CD4-positive, CD25-positive, alpha-beta regulatory T cell (primary cell): ENCODE measurements around the gene ZMYND12. TPM values are rescaled to one million over a fixed set of nuclear protein-coding genes. Genes with fewer than 3 reads are reported as not detected.
"Not testable (repeated sequence)": the region's sequence is repeated elsewhere in the genome, so short reads cannot be mapped to it uniquely, and the experiment has no call there.

ENCODE experiments used
- ATAC-seq, 2 donors: fragments of 150-1000 bp; cut with Tn5 transposase; one replicate each; pipeline ENCODE4 v1.10.0; 2021; ENCODE audit warnings: low read depth in 2 of 2, moderate number of reproducible peaks in 2 of 2, moderate library complexity in 1 of 2
- DNase-seq, 3 donors: peaks; one replicate each; pipeline versions ENCODE4 v3.0.0 to v3.0.0-alpha.2; 2012 to 2022; ENCODE audit warnings: mixed read lengths in 1 of 3
- H3K27ac ChIP-seq: one replicate; pipeline ENCODE4 v1.7.0; 2013; ENCODE audit warnings: mild to moderate bottlenecking, low read length; ENCODE audit not compliant: insufficient read depth, poor library complexity, severe bottlenecking
- H3K27me3 ChIP-seq: one replicate; pipeline ENCODE4 v1.7.0; 2013; ENCODE audit warnings: low read length; ENCODE audit not compliant: control insufficient read depth, insufficient read depth
- H3K36me3 ChIP-seq: one replicate; pipeline ENCODE4 v1.7.0; 2013; ENCODE audit warnings: mild to moderate bottlenecking, low read length, moderate library complexity; ENCODE audit not compliant: control insufficient read depth, insufficient read depth
- H3K4me1 ChIP-seq: 2 replicates; pipeline ENCODE4 v1.7.0; 2013; ENCODE audit warnings: mild to moderate bottlenecking, low read length; ENCODE audit not compliant: insufficient read depth, control insufficient read depth, poor library complexity, severe bottlenecking
- H3K4me3 ChIP-seq: one replicate; pipeline ENCODE4 v1.7.0; 2013; ENCODE audit warnings: low read depth, mild to moderate bottlenecking, low read length, moderate library complexity
- H3K9me3 ChIP-seq, 2 experiments: 1 replicate in 1 of 2; 2 replicates in 1 of 2; pipeline ENCODE4 v1.7.0; 2013; ENCODE audit warnings: low read length in 2 of 2, mild to moderate bottlenecking in 1 of 2, moderate library complexity in 1 of 2; ENCODE audit not compliant: control insufficient read depth in 2 of 2
- H3K27ac Mint-ChIP-seq, 3 donors: one replicate each; pipeline ENCODE4 v1.8.0; 2020 to 2022; ENCODE audit warnings: mild to moderate bottlenecking in 3 of 3, mixed read lengths in 3 of 3, moderate library complexity in 2 of 3
- H3K27me3 Mint-ChIP-seq: one replicate; pipeline ENCODE4 v1.8.0; 2022; ENCODE audit warnings: mild to moderate bottlenecking, mixed read lengths
- H3K36me3 Mint-ChIP-seq: one replicate; pipeline ENCODE4 v1.8.0; 2020; ENCODE audit warnings: mixed read lengths
- H3K4me1 Mint-ChIP-seq, 4 donors: one replicate each; pipeline ENCODE4 v1.8.0; 2020 to 2022; ENCODE audit warnings: mixed read lengths in 4 of 4, mild to moderate bottlenecking in 1 of 4
- H3K4me3 Mint-ChIP-seq, 4 donors: one replicate each; pipeline ENCODE4 v1.8.0; 2020 to 2022; ENCODE audit warnings: mild to moderate bottlenecking in 4 of 4, mixed read lengths in 4 of 4, moderate library complexity in 3 of 4
- H3K9me3 Mint-ChIP-seq, 7 donors: one replicate each; pipeline ENCODE4 v1.8.0; 2020 to 2022; ENCODE audit warnings: mixed read lengths in 7 of 7, mild to moderate bottlenecking in 3 of 7, moderate library complexity in 2 of 7
- polyA plus RNA-seq, 4 donors: library from polyadenylated mRNA; unstranded; fragments of 300-500 nt; fragmentation: Illumina TruSeq; gene quantifications; one replicate each; pipeline ENCODE4 v1.2.3, GENCODE V29; 2021
- total RNA-seq: library from RNA; stranded (reverse); gene quantifications from one replicate; pipeline ENCODE4 v1.2.3, GENCODE V29; 2022

Gene ZMYND12
- total RNA-seq (1.0 TPM), polyA plus RNA-seq (1 to 10 TPM in 1 of 4 donors, under 1 TPM in 3; 0.24 to 1.4 (median 0.36) TPM)

GRCh38 chr1:42456010-42456753 lies at the start of gene ZMYND12, which contains the start of gene PPCS:
Gene ZMYND12, minus strand, starts transcription at chr1:42456022. Its CDS starts 25 bp downstream, at chr1:42455997.
Gene PPCS, plus strand, starts transcription at chr1:42456543. Its CDS starts 23 bp downstream, at chr1:42456566.
- Mint-ChIP-seq H3K27ac (peak within 1 kb of the TSS; percentile 98 to 100 (median 100)), H3K9me3 (no peaks in the 10 kb centered on the region), H3K27me3 (peaks cover 15% of the 10 kb centered on the region), H3K4me3 (peak within 1 kb of the TSS; percentile 94 to 99 (median 97)), H3K4me1 (peaks cover 21 to 52% (median 35%) of the 10 kb centered on the region in 4 donors), H3K36me3 (peaks cover 28% of the 10 kb centered on the region)
- Histone ChIP-seq H3K27me3 (no peaks in the 10 kb centered on the region), H3K4me1 (peaks cover 27% of the 10 kb centered on the region), H3K36me3 (peaks cover 34% of the 10 kb centered on the region), H3K9me3 (no peaks in the 10 kb centered on the region), H3K27ac (peak within 1 kb of the TSS; percentile 99), H3K4me3 (peak within 1 kb of the TSS; percentile 96)
- ATAC-seq (peak; percentile 92 to 93), DNase-seq (peak; percentile 87 to 94 (median 92))

- Histone ChIP-seq H3K9me3 (peaks cover 15 to 29% of the 10 kb centered on the region in 2 experiments), H3K36me3 (no peaks in the 10 kb centered on the region), H3K27ac (no peak overlapping the region), H3K4me1 (no peaks in the 10 kb centered on the region), H3K27me3 (no peaks in the 10 kb centered on the region), H3K4me3 (no peak overlapping the region)
- no peak for DNase-seq
- Mint-ChIP-seq H3K27ac (no peak overlapping the region), H3K27me3 (no peaks in the 10 kb centered on the region), H3K9me3 (peaks cover 0 to 38% (median 2%) of the 10 kb centered on the region in 7 donors), H3K4me3 (no peak overlapping the region), H3K36me3 (peaks cover 33% of the 10 kb centered on the region), H3K4me1 (no peaks in the 10 kb centered on the region)
- no peak for ATAC-seq
Measured at GRCh38 chr1:42504535-42505128, 48.8 kb upstream of the ZMYND12 start.

GRCh38 chr1:42502031-42502430 lies 46.2 kb upstream of the ZMYND12 start:
- not testable (repeated sequence) for ATAC-seq, H3K4me1 Mint-ChIP-seq, H3K4me3 Mint-ChIP-seq, H3K4me3 ChIP-seq, H3K27me3 Mint-ChIP-seq, H3K27ac ChIP-seq, DNase-seq, H3K27me3 ChIP-seq, H3K27ac Mint-ChIP-seq, H3K4me1 ChIP-seq, H3K36me3 ChIP-seq
- Mint-ChIP-seq H3K36me3 (peaks cover 35% of the 10 kb centered on the region), H3K9me3 (peaks cover 0 to 26% (median 2%) of the 10 kb centered on the region in 7 donors)
- H3K9me3 ChIP-seq = peaks cover 12 to 19% of the 10 kb centered on the region in 2 experiments

GRCh38 chr1:42490237-42490636 lies 34.4 kb upstream of the ZMYND12 start:
- ATAC-seq (no peak), DNase-seq (no peak)
- Mint-ChIP-seq H3K4me1 (no peaks in the 10 kb centered on the region), H3K36me3 (peaks cover 22% of the 10 kb centered on the region), H3K4me3 (no peak overlapping the region), H3K27ac (no peak overlapping the region), H3K27me3 (no peaks in the 10 kb centered on the region), H3K9me3 (peaks cover 0 to 3% (median 0%) of the 10 kb centered on the region in 7 donors)
- Histone ChIP-seq H3K4me3 (no peak overlapping the region), H3K9me3 (no peaks in the 10 kb centered on the region), H3K4me1 (no peaks in the 10 kb centered on the region), H3K36me3 (no peaks in the 10 kb centered on the region), H3K27ac (no peak overlapping the region), H3K27me3 (no peaks in the 10 kb centered on the region)

- no peak overlapping the region for H3K27ac ChIP-seq
- H3K36me3 ChIP-seq = no peaks in the 10 kb centered on the region
- H3K4me3 ChIP-seq = no peak overlapping the region
- Mint-ChIP-seq H3K4me1 (no peaks in the 10 kb centered on the region), H3K36me3 (peaks cover 27% of the 10 kb centered on the region), H3K4me3 (no peak overlapping the region), H3K27ac (no peak overlapping the region), H3K9me3 (no peaks in the 10 kb centered on the region), H3K27me3 (no peaks in the 10 kb centered on the region)
- H3K4me1 ChIP-seq = no peaks in the 10 kb centered on the region
- H3K9me3 ChIP-seq = no peaks in the 10 kb centered on the region
- DNase-seq (no peak), ATAC-seq (no peak)
- H3K27me3 ChIP-seq = no peaks in the 10 kb centered on the region
Measured at GRCh38 chr1:42484382-42484781, 28.6 kb upstream of the ZMYND12 start.

- no peak overlapping the region for H3K27ac Mint-ChIP-seq
Measured at GRCh38 chr1:42482635-42483153, 26.9 kb upstream of the ZMYND12 start.

GRCh38 chr1:42480921-42481320 lies 25.1 kb upstream of the ZMYND12 start:
- Mint-ChIP-seq H3K4me1 (no peaks in the 10 kb centered on the region), H3K4me3 (no peak overlapping the region), H3K36me3 (peaks cover 20% of the 10 kb centered on the region), H3K9me3 (no peaks in the 10 kb centered on the region), H3K27me3 (no peaks in the 10 kb centered on the region), H3K27ac (no peak overlapping the region)
- Histone ChIP-seq H3K9me3 (no peaks in the 10 kb centered on the region), H3K4me1 (no peaks in the 10 kb centered on the region), H3K36me3 (no peaks in the 10 kb centered on the region), H3K27me3 (no peaks in the 10 kb centered on the region), H3K27ac (no peak overlapping the region), H3K4me3 (no peak overlapping the region)
- DNase-seq (no peak), ATAC-seq (no peak)

More at GRCh38 chr1:42482635-42483153, 26.9 kb upstream of the ZMYND12 start:
- Mint-ChIP-seq H3K36me3 (peaks cover 26% of the 10 kb centered on the region), H3K4me3 (no peak overlapping the region), H3K4me1 (no peaks in the 10 kb centered on the region), H3K27me3 (no peaks in the 10 kb centered on the region), H3K9me3 (no peaks in the 10 kb centered on the region)
- no peak for ATAC-seq
- no peak overlapping the region for H3K27ac ChIP-seq
- no peaks in the 10 kb centered on the region for H3K9me3 ChIP-seq
- no peaks in the 10 kb centered on the region for H3K4me1 ChIP-seq
- H3K4me3 ChIP-seq = no peak overlapping the region
- no peaks in the 10 kb centered on the region for H3K36me3 ChIP-seq
- H3K27me3 ChIP-seq = no peaks in the 10 kb centered on the region
- no peak for DNase-seq
